GM19025 (cell line): ENCODE data around the gene TET2.

ENCODE experiments used
- ATAC-seq: cut with Tn5 transposase; IDR thresholded peaks from one replicate; pipeline ENCODE4 v1.9.1; 2021; ENCODE audit warnings: mild to moderate bottlenecking, low read depth, moderate library complexity; ENCODE audit not compliant: unreplicated experiment

The TET2 gene

DNA sequence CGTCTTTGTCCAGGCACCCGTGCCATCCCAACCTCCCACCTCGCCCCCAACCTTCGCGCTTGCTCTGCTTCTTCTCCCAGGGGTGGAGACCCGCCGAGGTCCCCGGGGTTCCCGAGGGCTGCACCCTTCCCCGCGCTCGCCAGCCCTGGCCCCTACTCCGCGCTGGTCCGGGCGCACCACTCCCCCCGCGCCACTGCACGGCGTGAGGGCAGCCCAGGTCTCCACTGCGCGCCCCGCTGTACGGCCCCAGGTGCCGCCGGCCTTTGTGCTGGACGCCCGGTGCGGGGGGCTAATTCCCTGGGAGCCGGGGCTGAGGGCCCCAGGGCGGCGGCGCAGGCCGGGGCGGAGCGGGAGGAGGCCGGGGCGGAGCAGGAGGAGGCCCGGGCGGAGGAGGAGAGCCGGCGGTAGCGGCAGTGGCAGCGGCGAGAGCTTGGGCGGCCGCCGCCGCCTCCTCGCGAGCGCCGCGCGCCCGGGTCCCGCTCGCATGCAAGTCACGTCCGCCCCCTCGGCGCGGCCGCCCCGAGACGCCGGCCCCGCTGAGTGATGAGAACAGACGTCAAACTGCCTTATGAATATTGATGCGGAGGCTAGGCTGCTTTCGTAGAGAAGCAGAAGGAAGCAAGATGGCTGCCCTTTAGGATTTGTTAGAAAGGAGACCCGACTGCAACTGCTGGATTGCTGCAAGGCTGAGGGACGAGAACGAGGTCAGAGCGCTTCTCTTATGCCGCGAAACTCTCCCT is at the start of gene TET2:
TSS of gene TET2 (plus strand) at position 601 of the 740 bp plus-strand sequence. CDS start 87,067 bp downstream, outside the sequence.
- peak; percentile 84 for ATAC-seq

- no peak for ATAC-seq
Observed at GRCh38 chr4:105102016-105102415, 44.7 kb upstream of the TET2 start.

GRCh38 chr4:105106426-105106825 is 40.2 kb upstream of the TET2 start:
- ATAC-seq, result no peak

- no peak for ATAC-seq
Observed at GRCh38 chr4:105107095-105107856, 39.4 kb upstream of the TET2 start.

- ATAC-seq, result no peak
Observed at GRCh38 chr4:105108971-105109370, 37.7 kb upstream of the TET2 start.

- no peak for ATAC-seq
Observed at GRCh38 chr4:105112274-105112673, 34.4 kb upstream of the TET2 start.

GRCh38 chr4:105113800-105114199 is 32.9 kb upstream of the TET2 start:
- no peak for ATAC-seq

GRCh38 chr4:105116616-105117319 is 29.9 kb upstream of the TET2 start:
- no peak for ATAC-seq

GRCh38 chr4:105119356-105119755 is 27.3 kb upstream of the TET2 start:
- ATAC-seq, result no peak

DNA sequence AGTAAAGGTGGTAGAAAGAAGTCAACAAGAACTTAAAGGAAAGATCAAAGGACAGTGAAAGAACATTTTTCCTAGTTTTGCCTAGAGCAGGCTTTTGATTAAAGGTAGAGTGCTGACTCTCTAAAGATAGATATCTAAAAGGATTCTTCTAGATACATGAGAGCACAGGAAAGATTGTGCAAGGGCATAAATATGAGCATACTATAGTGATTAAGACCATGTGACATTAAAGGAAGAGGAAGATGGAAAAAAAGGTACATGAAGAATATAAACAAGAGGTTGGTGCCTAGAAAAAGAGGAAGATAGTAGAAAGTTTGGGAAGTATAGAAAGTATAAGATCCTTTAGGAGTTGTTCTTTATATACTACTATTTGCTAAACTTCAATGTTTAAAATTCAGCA is 26.1 kb upstream of the TET2 start:
- no peak for ATAC-seq

DNA sequence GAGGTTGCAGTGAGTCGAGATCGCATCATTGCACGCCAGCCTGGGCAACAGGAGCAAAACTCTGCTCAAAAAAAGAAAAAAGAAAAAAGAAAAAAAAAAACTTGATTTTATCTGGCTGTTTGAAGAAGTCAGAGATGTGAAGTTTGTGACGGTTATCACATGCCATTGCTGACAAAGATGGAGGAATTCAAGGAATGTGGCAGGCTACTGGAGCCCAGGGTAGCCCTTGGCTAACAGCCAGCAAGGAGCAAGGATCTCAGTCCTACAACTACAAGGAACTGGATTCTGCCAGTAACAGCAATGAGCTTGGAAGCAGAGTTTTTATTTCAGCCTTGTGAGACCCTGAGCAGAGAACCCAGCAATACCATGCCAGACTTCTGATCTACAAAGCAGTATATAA is 24.3 kb upstream of the TET2 start:
- ATAC-seq, result no peak

- no peak for ATAC-seq
Observed at GRCh38 chr4:105126311-105127169, 20.1 kb upstream of the TET2 start.

GRCh38 chr4:105127170-105127445 is 19.6 kb upstream of the TET2 start:
- ATAC-seq, result no peak

GRCh38 chr4:105128208-105128607 is 18.5 kb upstream of the TET2 start:
- no peak for ATAC-seq

- ATAC-seq, result no peak
Observed at GRCh38 chr4:105129286-105130040, 17.2 kb upstream of the TET2 start.

DNA sequence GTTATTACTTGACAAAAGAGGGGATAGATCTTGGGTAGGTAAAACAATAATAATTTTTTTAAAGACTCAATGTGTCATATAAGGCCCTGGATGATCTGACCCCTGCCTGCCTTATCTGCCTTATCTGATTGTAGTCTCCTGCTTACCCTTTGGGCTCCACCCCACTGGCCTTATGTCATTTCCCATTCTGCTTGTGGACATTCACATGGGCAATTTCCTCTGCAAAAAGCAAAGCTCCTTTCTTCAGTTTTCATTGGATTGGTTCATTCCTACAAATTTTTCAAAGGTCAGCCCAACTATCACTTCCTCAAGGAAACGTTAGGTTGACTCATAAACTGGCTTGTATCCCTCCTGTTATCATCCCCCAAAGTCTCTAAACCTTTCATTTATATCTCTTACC is 15.7 kb upstream of the TET2 start:
- ATAC-seq, result no peak

DNA sequence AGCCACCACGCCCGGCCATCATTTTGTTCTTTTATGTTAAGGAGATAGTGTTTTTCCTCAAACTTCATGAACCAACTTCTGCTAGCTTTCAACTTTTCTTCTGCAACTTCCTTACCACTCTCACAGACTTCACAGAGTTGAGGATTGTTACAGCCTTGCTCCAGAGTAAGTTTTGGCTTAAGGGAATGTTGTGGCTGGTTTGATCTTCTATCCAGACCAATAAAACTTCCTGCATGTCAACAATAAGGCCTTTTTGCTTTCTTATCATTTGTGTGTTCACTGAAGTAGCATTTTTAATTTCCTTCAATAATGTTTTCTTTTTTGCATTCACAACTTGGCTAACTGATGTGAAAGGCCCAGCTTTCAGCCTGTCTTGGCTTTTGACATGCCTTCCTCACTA is 12.7 kb upstream of the TET2 start:
- ATAC-seq, result no peak

GRCh38 chr4:105135785-105136184 is 10.9 kb upstream of the TET2 start:
- no peak for ATAC-seq

DNA sequence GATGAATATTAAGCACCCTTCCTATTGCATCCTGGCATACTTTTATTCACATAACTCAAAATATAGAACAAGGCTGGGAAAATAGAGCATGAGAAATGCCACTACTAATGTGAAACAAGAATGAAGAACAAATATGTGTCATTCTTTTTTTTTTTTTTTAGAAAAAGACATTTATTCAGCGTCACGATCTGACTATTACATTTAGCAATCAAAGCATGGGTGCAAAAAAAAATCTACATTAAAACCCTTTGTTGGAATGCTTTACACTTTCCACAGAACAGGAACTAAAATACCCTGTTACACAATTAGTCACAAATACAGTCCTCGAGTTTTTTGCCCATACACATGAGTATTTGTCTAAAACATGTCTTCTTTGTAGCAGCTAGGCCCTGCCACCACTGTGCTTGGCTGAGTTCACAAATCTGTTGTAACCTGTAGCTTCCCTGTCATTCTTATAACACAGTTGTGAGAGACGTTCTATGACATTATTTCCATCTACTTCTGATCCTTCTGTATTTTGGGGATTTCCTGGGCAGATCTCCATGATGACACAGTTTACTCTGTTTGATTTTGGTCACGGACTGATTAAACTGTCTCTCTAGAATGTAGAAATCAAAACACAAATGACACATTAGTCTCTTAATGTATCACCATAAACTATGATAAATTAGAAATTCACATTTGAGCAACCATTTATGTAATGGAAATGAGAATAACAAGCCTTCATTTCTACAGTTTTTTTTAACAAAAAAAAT is 9.4 kb upstream of the TET2 start:
- ATAC-seq, result no peak
